NCI-H1105 (cell line): ENCODE results near the gene MAST4.

ENCODE experiments used
- DNase-seq: peaks from one replicate; lab custom pipeline; 2025; lab: John Stamatoyannopoulos, UW

MAST4 gene

DNA sequence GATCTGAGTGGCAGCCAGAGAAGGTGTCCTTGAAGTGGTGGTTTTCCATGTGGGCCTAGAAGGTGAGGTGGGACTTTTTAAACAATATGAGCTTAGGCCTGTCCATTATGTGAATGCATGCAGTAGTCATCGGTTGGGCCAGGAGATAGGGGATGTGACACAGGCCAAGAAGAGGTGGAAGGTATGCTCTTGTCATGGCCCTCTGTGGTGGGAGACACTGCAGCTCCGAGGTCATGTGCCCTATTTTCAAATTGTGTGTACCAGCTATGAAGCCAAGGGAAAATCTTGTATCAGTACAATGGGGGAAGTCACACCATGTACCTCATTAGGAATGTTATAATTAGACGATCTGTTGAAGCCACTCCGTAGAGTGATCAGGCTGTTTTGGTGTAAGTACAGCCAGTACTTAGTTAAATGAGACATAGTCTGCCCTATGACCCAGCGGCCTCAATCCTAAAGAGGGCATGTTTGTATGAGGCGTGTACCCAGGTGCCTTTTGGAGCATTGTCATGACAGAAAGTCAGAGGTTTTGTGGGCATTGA, 280.1 kb downstream of the MAST4 start:
- no peak for DNase-seq

DNA sequence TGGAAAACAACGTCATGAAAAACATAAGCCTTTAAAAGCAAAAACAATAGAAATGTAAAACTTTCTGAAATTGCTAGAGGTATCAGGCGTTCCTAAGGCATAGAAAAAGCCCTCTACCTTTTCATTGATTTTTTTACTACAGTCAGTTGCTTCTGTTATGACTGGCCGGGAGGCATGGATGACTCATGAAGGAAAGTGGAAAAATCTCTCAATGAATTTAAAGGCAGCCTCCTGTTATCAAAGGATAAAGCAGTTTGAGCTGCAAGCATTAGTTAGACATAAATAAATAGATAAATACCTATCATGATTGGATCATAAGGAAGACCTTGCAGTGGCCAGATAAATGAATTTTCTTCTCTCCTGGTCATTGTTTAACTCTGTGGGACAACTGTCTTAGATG, 281.6 kb downstream of the MAST4 start:
- no peak for DNase-seq

DNA sequence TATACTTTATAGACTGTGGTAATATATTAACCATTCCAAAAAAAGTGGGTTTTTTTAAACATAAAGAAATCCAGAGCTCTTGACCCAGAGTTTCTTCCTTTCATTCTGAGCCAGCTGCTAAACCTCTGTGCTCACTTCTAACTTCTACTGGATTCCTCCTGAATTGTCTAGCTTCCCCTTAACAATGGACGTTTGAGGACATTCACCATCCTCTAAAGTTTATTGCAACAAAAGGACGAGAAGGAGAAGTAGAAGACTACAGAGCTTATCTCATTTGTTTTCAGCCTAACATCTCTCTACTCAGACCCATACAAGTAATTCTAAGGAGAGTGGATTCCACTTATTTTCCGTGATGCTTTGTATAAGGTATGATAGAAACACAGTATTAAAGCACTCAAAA, 284.2 kb downstream of the MAST4 start:
- DNase-seq: no peak

DNA sequence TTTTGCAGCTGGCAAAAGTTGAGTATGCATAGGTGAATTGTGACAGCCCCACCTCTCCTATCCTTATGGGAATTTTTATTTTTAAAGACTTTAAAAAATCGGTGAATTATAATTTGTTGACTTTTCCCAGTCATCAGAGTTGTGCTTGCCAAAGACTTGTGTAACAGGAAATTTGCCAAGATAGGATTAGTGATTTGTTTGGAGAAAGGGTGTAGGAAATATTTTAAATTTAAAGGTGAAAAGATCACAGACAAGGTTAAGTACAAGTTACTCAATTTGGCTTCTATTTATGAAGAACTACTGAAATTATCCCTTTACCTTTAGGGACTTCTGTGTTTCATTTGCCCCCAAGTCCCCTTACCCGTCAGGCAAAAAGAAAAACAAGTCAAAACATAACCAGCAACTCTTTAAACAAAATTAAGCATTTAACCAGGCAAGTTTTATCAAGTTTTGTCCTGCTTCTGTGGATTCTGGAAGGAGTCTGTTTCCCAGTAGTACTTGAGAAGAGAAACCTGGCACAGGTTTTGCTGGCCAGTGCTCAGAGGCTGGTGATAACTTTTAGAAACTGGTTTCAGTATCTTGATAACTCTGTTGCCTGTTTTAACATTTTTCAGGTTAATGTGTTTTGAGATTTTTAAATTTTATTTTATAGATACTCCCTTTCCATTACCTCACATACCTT, 285.4 kb downstream of the MAST4 start:
- DNase-seq: no peak

DNA sequence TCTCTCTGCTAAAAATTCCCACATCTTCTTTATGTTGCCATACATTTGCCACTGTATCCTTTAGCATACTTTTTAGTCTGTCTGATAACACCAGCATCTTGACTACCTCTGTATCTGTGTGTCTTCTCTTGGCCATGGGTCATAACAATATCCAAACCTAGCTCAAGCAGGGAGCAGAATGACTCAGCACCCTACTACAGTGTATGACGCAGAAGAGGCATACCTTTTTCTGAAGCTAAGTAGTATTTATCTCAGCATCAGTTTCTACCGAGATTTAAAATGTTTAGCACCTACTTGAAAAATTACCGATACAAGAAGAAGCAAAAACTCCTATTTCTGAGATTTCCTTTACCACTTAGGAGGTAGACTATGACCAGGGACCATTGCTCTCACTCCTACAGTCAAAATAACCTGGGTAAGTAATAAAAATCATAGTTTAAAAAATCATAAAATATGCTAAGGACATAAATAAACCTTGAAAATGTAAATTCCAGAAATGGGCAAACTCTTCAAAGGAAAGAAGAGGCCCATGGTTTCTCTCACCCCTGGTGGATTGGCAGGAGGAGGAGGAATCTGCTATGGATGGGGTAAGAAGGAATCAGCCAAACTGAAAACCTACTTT, 286.5 kb downstream of the MAST4 start:
- DNase-seq: no peak

DNA sequence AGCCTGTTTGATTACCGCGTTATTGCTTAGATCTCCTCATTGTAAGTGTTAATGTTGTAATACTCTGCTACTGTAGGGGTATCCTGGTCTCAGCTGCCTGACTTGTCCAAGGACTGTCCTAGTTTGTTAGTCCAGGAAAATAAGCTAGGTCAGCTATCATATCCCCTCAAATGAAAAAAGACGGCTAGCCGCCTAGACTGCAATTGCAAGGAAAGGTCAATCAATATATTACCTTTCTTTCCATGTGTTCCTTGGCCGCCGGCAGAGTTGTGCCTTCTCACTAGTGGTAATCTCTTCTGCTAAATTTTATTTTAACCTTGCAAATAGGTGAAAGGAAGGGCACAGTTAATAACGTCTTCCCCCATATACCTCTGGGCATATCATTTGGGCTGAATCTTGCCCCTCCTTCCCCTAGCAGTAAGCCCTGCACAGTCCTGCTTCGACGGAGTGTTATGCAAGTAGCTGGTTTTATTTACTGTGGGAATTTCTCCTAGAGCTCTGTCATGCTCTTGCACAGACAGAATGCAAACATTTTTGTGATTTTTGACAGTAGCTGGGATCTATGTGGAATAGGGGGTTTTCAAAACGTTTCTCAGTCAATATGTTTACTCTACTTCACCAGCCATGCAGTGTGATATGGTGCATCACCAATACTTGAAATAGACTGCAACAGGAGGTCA, 288.5 kb downstream of the MAST4 start:
- DNase-seq: no peak

DNA sequence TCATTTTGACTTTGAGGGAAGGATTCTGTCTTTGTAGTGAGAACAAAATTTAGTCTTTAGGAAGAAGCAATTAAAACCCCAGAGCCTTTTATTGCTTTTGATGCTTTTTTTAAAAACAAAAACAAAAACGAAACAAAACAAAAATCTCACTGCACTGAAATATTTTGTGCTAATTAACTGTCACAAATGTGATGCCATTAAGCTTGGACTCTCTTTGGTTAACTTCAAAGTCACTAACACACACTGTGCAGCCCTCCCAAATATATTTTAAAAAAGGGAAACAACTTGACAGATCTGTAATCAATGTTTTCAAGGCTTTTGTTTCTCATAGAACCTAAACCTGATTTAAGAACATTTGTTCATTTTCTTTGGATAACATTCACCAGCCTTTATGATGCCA, 290.7 kb downstream of the MAST4 start:
- DNase-seq: no peak

DNA sequence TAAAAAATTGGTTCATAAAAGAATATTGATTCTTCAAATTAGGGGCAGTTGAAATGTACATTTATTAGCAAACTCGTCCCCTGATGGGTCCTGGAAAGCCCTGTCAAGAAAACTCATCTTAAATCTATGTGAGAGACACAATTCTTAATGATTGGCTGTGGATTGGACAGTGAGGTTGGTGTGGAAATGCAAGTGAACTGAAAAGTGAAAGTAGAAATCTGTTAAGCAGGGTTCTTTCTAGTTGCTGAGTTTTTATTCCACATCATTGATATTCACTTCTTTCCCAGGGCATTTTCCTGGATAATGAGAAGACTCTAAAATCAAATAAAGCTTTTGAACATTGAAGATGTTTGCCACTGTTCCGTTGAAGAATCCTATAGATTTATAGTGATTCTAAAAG, 292.4 kb downstream of the MAST4 start:
- no peak for DNase-seq

DNA sequence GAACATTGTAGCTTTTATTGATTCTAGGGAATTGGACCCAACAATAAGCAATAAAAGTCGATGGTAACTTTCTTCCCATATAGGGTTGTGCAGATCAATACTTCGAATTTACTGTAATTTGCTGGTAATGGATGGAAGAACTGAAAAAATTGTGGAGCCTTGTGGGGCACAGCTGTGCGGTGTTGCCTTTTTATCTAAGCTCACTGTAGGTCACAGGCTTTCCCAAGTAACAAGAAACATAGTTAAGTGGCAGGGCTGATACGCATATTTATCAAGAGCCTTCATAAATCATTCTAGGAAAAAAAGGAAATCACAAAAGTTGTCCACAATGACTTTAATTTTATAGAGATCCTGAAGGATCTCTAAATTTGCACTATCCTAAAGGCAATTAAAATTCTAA, 292.9 kb downstream of the MAST4 start:
- DNase-seq: no peak

DNA sequence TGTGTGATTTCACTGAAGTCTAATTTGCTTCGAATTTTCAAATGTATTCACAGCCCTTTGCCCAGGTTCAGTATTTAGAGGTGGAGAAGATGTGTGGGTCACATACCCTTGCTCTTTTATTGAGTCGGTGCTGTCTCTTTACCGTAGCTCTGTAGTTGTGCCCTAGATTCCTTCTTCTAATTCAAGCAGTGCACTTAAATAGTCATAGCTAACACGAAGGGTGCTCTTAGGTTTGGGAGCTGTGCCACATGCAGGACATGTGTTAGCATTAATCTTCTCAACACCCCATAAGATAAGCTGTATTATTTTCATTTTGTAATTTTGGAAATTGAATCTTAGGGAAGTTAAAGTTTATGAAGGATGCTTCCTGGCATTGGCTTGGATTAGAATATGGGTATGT, 293.3 kb downstream of the MAST4 start:
- DNase-seq: no peak

DNA sequence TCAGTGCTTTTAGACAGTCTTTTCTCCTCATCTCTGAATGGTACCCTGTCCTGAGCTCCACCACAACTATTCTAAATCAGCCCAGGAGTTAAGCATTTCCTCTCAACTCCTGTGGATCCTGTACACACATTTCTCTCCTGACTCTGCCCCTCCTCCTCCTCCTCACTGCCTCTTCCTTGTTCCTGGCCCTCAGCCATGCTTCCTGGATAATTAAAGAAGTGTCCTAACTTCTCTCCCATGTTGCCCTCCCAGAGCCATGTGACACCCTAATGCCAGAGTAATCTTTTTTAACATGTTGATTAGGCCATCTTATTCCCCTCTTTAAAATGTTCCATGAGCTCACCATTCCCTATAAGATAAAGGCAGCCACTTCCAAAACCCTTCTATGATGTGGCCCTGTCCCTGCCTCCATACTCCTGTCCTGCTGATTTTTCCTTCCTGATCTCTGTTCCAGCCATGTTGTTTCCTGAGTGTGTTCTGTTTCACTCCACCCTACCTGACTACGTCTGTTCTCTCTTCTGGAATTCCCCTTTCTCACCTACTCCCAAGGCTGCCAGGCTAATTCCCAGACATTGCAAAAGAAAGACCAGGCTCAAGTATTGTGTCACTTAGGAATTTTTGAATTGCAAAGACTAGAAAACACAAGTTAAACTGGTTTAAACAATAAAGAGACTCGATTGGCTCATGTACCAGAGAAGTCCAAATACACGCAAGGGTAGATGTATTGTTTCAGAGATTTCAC, 295.2 kb downstream of the MAST4 start:
- no peak for DNase-seq

DNA sequence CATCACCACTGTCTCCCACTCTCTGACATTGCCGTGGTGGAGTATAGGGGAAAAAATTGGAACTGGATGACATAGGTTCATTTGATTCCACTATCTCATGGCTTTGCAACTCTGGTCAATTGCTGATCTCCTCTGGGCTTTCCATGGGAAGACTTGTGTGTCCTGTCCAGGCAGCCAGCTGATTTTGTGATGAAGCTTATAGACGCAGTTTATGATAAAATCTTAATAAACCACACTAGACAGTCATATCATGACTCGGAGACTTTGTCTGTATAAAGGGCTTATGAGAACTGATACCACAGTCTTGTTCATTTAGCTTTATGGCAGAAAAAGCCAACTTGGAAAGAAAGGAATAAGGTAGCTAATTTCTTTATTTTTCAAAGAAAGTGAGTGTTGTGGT, 296.5 kb downstream of the MAST4 start:
- DNase-seq: no peak

DNA sequence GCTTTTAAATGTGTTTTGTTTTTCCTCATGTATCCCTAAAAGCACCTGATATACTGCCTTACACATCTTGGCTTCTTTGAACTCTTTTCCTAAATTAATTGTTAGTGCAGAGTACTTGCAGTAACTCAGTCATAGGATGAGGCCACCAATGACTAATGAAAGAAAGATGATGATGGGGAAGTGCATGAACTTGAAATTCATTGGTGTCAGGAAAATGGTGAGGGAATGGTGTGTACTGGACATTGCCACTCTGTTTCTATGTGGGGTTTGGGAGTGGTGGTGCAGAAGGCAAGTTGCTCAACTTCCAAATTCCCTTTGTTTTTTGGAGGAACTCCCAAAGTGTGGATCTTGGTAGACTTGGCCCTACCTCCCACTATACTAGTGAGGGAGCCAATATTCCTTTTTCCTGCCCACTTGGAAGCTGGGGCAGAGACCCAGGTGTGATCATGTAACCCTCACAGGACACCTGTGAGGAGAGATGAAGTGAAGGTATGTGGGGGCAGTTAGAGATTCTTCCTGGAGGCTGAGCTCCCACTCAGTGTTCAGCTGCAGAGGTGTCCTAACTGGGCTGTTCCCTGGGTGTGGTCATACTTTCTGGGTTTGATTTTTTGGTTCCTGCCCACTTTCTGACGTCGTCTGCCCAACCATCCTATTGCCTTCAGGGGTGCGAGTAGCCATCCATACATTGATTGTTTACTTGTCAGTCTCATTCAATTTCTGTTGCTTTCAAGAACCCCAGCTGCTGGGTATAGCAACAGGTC, 298.5 kb downstream of the MAST4 start:
- DNase-seq: no peak

DNA sequence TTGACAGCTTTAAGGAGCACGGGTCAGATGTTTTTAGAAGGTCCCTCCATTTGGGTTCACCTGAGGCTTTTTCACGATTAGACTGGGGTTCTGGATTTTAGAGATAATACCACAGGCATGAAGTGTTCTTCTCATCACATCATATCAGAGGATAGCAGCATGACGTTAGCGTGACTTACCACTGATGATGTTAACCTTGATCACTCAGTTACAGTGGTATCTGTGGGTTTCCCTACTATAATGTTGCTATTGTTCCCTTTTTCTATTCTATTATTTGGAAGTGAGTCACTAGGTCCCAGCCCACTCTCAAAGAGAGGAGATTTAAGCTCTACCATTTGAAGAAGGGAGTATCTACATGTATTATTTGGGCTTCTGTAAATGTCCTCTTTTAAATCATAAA, 300.0 kb downstream of the MAST4 start:
- DNase-seq: no peak

DNA sequence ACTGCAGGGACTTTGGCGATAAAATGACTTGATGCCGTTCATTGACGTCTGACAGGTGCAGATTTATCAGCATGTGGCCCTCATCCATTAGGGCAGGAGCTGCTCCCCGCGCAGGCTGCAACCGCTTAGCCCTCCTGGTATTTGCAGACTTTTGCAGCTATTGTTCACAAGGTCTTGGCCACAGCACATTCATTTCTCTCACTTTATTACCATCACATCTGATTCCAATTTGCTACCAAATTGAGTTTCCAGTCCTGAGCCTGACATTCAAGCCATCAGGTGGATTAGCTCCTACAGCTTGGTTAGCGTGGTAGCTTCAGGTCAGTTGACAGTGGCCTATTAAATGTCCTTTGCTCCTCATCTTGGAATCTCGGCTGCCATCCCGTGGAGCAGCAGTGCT, 301.2 kb downstream of the MAST4 start:
- DNase-seq: no peak

DNA sequence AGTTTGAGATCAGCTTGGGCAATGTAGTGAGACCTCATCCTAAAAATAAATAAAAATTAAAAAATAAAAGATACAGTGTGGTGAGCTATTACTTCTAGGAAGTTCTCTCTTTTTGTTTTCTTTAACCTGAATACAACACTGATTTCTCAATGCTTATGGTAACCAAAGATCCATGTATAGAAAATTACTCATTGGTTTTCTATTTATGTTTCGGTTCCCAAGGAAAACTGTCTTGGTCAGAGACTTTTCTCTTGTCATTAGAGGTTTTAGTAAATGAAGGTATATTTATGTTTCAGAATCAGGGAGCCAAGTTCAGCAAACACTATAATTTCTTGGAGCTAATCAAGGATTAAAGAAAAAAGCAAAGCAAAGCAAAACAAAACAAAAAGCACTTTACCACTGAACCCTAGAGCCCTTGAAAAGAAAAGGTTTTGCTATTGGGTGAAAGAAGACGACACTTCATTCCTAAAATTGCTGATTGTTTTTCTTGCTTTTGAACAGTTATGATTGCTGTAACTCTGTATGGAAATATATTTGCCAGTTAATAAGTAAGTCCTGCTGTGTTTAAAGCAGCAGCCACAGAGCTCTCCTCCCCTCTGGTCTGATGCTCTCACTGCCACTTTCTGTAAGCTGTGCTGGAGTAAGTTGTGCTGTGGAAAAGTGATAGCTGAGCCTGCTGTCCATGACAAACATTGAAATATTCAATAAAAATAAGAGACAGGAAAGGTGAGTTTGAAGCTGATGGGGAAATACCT, 302.2 kb downstream of the MAST4 start:
- DNase-seq: no peak

DNA sequence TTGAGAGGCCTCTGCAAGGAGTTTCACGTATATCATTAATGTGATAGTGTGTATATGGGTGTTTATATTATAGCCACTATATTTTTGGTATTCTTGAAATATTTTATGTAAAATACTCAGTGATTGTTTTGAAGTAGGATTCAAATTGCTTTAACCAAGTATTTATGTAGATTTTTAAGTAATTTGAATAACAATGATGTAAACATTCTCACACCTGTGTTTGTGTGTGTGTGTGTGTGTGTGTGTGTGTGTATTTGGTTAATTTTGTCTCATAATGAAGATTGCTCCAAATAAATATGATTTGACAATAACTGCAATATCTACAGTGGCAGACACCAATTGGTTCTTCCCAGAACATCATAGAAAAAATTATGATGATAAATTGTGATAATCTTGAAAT, 307.0 kb downstream of the MAST4 start:
- no peak for DNase-seq

DNA sequence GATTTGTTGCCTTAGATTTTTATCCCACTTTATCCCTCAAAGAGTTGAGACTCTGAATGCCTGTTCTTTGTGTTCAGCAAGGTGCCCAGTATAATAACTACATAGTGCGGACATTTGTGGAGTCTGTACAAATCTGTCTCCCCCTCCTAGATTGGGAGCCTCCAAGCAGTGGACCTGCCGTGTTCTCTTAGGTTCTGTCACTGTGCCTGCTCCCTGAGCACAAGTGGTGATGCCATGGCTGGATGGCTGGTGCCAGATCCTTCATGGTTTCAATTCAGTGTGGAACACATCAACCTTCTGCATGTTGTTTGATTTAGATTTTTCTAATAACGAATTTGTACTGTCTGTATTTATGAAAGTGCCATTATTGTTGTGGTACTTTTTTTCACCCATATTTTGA, 307.5 kb downstream of the MAST4 start:
- DNase-seq: no peak

DNA sequence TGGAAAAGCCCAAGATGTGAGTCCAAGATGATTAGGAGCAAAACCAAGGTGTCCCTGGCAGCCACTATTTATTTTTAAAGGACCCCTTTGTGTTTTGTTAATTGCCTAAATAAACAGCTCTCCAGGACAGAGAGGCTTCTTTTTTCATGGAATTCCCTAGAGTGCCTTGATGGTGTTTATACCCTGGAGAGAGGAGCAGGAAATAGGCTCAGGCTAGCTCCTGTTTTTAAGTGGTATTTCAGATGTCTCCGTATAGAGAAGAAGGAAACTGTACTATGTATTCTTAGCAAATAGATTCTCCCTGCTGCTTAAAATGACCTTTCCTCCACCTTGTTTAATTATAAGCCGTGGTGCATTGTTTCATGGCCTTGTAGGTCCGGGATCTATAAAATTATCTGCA, 308.0 kb downstream of the MAST4 start:
- no peak for DNase-seq

DNA sequence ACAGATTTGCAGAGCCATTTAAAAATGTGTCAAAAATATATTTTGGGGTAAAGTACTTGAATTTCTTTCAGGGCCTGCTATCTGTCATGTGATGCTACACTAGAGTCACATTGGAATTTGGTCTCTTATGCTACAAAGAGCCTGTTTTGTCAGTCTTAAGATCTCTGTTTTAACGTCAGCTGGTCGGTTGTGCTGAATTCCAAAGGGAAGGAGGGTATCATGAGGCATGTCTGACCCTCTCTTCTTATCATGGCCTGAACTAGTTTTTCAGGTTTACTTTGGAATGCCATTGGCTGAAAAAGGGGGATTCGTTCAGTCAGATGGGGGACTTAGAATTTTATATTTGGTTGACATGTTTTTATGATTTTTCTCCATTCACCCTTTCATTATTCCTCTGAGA, 309.8 kb downstream of the MAST4 start:
- DNase-seq: no peak

DNA sequence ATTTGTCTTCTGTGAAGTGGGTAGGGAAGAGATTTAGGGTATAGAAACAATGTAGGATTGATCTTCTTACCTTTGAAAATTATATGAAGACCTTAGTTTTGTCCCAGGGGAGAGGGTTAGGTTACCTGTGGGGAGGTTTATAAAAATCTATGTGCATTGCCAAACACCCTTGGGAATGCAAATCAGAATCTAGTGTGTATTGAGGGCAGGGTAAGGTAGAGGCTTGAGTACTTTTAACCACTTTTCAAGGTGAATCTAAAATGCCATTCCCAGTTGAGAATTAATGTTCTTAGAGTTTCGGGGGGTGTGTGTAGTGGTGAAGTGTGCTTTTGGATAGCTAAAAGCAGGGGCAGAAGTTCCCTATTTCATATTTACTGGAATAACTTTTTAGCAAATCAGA, 312.0 kb downstream of the MAST4 start:
- DNase-seq: no peak
